ENCODE measurements around the gene C9.
"Not testable (repeated sequence)": the region's sequence is repeated elsewhere in the genome, so short reads cannot be mapped to it uniquely, and the experiment has no call there.

Gene C9

GRCh38 chr5:39256477-39257235 is 107.6 kb downstream of the C9 start:
- no peak for FAIRE-seq

GRCh38 chr5:39255406-39255805 is 108.9 kb downstream of the C9 start:
- FAIRE-seq = no peak

- FAIRE-seq = no peak
Observed at GRCh38 chr5:39254671-39255070, 109.6 kb downstream of the C9 start.

- peak; percentile 80 for FAIRE-seq
Observed at GRCh38 chr5:39253196-39253595, 111.1 kb downstream of the C9 start.

- FAIRE-seq = no peak
Observed at GRCh38 chr5:39249564-39250274, 114.6 kb downstream of the C9 start.

- no peak for FAIRE-seq
Observed at GRCh38 chr5:39249069-39249468, 115.2 kb downstream of the C9 start.

- no peak for FAIRE-seq
Observed at GRCh38 chr5:39240750-39241149, 123.5 kb downstream of the C9 start.

- no peak for FAIRE-seq
Observed at GRCh38 chr5:39238366-39239105, 125.8 kb downstream of the C9 start.

- no peak for FAIRE-seq
Observed at GRCh38 chr5:39236718-39237117, 127.6 kb downstream of the C9 start.

- FAIRE-seq = no peak
Observed at GRCh38 chr5:39235648-39236047, 128.6 kb downstream of the C9 start.

- not testable (repeated sequence) for FAIRE-seq
Observed at GRCh38 chr5:39234494-39234893, 129.8 kb downstream of the C9 start.

All from endometrium (tissue), 2 donors.